Measurements from ENCODE around the gene PPIE.

DNA sequence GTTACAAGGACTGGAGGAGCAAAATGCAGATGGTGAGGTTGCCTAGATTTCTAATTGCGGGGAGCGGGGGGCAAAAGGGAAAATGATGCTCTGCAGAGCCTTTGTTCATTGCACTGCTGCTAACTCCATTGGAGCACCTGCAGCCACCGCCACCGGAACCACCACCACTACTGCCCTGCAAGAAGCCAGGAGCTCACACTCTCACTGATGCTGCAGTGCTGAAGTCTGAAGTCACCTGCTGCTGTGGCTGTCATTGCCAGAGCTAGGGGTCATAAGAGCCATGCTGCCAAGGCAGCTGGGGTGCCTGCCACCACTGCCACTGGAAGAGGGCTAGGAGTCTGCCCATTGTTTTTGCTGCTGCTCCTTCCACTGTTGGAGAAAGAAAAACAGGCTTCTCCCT lies 40.1 kb upstream of the PPIE start:
- no peak for TF ChIP-seq EZH2 (IDR thresholded peaks at IDR 0.05; ENCODE audit: borderline replicate concordance, low read depth, low read length, poor library complexity, severe bottlenecking)
- TF ChIP-seq, protein P1, sequence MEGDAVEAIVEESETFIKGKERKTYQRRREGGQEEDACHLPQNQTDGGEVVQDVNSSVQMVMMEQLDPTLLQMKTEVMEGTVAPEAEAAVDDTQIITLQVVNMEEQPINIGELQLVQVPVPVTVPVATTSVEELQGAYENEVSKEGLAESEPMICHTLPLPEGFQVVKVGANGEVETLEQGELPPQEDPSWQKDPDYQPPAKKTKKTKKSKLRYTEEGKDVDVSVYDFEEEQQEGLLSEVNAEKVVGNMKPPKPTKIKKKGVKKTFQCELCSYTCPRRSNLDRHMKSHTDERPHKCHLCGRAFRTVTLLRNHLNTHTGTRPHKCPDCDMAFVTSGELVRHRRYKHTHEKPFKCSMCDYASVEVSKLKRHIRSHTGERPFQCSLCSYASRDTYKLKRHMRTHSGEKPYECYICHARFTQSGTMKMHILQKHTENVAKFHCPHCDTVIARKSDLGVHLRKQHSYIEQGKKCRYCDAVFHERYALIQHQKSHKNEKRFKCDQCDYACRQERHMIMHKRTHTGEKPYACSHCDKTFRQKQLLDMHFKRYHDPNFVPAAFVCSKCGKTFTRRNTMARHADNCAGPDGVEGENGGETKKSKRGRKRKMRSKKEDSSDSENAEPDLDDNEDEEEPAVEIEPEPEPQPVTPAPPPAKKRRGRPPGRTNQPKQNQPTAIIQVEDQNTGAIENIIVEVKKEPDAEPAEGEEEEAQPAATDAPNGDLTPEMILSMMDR (conservative IDR thresholded peaks at IDR 0.05; ENCODE audit: low read depth, low read length) = no peak
